Mammary epithelial cell (primary cell): ENCODE data around the gene TBXAS1.

Experiments
- EZH2 ChIP-seq: IDR thresholded peaks from 2 replicates; pipeline ENCODE4 v1.6.1; 2012; ENCODE audit warnings: low read length, inconsistent platforms, borderline replicate concordance
- TF ChIP-seq, protein P1 (sequence below), 2 donors: IDR thresholded peaks in 1 of 2; conservative IDR thresholded peaks in 1 of 2; 2 replicates each; pipeline ENCODE4 v1.5.1; 2011 to 2012; ENCODE audit warnings: inconsistent platforms in 2 of 2, low read length in 2 of 2, mild to moderate bottlenecking in 2 of 2, control low read depth in 1 of 2, low read depth in 1 of 2; ENCODE audit not compliant: insufficient read depth in 1 of 2; ENCODE audit errors: extremely low read depth in 1 of 2

DNA sequence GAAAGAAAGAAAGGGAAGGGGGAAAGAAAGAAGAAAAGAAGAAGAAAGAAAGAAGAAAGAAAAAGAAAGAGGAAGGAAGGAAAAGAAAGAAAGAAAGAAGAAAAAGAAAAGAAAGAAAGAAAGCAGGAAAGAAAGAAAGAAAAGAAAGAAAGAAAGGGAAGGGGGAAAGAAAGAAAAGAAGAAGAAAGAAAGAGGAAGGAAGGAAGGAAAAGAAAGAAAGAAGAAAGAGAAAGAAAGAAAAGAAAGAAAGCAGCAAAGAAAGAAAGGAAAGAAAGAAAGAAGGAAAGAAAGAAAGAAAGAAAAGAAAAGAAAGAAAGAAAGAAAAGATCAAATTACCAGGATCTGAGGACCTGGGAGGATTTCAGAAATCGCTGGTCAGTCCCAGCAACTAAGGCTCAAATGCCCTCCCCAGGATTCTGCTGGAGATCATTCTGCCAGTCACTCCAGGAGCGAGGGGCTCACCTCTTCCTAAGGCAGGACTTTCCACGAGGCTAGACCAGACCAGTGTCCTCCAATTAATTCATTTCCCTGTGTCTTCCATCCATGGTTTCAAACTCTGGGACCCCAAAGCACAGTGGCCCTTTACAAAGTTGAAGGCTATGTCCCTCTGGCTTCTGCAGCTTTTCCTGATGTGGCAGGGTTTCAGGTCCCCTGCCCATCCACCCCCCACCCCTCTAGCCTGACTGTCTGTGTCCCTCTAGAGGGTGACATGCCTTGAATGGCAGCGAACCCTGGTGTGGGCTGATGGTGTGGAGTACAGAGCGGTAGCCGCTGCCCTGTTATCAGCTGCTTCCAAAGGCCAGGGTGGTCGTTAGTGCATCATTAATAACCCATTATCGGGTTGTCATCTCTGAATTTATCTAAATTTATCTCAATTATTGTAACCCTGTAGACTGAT, 155.8 kb downstream of the TBXAS1 start:
- TF ChIP-seq, protein P1, sequence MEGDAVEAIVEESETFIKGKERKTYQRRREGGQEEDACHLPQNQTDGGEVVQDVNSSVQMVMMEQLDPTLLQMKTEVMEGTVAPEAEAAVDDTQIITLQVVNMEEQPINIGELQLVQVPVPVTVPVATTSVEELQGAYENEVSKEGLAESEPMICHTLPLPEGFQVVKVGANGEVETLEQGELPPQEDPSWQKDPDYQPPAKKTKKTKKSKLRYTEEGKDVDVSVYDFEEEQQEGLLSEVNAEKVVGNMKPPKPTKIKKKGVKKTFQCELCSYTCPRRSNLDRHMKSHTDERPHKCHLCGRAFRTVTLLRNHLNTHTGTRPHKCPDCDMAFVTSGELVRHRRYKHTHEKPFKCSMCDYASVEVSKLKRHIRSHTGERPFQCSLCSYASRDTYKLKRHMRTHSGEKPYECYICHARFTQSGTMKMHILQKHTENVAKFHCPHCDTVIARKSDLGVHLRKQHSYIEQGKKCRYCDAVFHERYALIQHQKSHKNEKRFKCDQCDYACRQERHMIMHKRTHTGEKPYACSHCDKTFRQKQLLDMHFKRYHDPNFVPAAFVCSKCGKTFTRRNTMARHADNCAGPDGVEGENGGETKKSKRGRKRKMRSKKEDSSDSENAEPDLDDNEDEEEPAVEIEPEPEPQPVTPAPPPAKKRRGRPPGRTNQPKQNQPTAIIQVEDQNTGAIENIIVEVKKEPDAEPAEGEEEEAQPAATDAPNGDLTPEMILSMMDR (conservative IDR thresholded peaks at IDR 0.05 in 1 of 2, IDR thresholded peaks at IDR 0.05 in 1 of 2; ENCODE audit: extremely low read depth in 1 of 2, insufficient read depth in 1 of 2, low read depth in 1 of 2, low read length in 2 of 2): no peak
- no peak for TF ChIP-seq EZH2
